Ureter (tissue), 1 donor: ENCODE results near the gene PRPF40A. TPM values are rescaled to one million over a fixed set of nuclear protein-coding genes. Genes with fewer than 3 reads are reported as not detected.

Experiments used
- DNase-seq: peaks from one replicate; pipeline ENCODE4 v3.0.0-alpha.2; 2020; ENCODE audit warnings: low spot score
- total RNA-seq: library from RNA; stranded (reverse); gene quantifications from one replicate; pipeline ENCODE4 v1.2.4, GENCODE V29; 2023
- donor health status: DM: yes; HTN: yes; CAD: no.

The PRPF40A gene
- total RNA-seq, 1 donor from 2014 or later, result 111 TPM

- no peak for DNase-seq
These were observed 97.1 kb downstream of the PRPF40A start for GRCh38 chr2:152620208-152620607.

GRCh38 chr2:152618193-152618564, 99.1 kb downstream of the PRPF40A start:
- no peak for DNase-seq

- DNase-seq, result no peak
These were observed 99.6 kb downstream of the PRPF40A start for GRCh38 chr2:152617456-152618192.

GRCh38 chr2:152615177-152615576, 102.1 kb downstream of the PRPF40A start:
- no peak for DNase-seq

DNA sequence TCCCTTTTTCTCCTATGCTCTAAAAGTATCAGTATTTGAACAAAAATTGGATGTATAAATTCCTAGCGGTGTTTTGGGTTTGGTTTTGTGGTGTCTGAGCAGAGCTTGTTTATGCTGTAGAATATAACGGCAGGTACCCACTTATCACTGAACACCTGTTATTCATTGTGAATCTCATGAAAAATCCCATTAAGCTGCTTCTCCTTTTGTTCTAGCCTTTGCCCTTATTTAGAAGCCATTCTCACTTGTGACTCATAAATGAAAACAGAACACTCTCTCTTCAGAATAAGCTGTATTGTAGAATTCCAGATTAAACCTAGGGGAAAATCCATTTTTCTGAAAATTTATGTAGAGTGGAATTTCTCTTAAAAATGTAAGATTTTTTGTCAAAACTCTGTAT, 104.0 kb downstream of the PRPF40A start:
- no peak for DNase-seq

DNA sequence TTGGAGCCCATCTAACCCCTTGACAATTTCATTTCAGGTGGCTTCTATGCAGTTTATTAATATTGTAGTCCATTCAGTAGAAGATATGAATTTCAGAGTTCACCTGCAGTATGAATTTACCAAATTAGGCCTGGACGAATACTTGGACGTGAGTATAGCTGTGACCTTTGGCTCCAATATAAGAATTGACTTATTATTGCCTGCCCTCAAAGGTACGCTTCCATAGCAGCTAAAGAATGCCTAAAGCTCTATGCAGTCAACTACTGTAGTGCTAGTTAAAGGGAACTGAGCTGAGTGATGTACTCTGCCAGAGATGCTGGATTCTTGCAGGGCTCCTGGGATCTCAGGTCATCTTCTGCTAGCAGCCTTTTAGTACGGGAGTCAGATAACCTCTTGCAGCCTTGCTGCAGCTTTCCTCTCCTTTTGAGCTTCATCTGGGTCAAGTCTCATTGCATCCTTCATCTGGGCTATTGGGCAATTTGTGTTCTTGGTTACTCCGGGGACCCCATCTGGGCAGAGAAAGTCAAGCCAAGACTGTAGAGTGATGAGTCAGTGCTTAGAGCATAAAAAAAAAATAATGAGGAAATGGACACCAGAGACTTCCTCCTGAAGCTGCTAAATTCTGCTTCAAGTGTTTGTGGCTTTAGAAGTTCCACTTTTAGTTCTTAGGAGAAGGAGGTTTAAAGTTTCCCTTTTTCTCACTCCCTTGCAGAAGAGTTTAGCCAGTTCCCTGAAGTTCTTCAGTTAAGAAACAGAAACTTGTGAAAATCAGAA, 105.6 kb downstream of the PRPF40A start:
- peak; percentile 48 for DNase-seq

DNA sequence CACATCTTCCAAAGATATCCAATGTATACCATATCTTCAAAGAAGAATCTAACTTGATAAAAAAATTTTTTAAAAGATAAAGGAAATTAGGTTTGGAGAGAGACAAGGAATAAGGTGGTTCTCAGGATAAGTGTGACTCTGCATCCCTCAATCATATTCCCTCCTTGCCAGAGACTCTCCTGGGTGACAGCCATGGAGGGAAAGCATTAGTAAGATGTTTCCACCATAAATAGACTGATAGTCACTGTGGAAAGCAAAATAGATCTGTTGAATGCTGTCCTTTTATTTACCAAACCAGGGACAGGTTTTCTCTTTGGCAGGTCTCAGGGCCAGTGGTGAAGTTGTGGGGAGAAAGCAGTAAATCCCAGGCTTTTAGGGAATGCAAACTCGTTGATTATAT, 107.6 kb downstream of the PRPF40A start:
- DNase-seq, result no peak

DNA sequence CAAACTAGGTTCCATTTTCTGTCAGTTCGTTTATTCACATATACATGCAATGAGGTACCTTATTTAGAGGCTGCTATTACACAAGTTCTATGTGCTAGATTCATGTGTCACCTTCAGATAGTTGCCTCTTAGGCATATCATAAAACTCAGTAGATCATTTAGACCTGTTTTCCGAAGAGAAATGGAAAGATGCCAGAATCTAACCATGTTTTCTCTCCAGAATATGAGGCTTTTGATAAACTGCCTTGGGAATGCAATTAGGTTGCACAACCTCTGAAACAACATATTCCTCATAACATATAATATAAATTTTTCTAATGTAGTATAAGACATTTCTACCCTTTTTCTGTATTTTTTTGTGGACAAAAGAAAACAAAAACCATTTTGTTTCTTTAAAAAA, 108.1 kb downstream of the PRPF40A start:
- DNase-seq, result no peak

DNA sequence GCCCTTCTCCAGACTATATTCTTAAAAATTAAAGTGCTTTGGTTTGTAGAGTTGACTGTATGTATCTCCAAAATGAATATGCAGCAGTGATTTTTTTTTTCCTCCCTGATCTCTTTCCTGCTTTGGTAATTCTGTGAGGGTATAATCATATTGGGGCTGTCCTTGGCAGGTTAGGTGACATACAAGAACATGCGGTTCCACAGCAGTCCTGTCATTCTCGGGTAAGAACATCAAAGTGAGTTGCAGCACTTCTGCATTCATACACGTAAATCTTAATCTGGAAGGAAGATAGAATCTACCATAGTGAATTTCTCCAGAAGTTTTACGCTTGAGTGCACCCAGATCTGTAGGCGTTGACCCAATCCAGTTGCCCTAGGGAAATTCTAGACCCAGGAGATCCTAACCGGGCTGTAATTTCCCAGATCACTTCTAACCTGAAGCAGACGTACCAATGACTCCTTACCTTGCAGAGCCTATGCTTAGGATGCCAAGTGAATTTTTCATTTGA, 109.4 kb downstream of the PRPF40A start:
- no peak for DNase-seq

- no peak for DNase-seq
These were observed 110.3 kb downstream of the PRPF40A start for GRCh38 chr2:152606941-152607340.

DNA sequence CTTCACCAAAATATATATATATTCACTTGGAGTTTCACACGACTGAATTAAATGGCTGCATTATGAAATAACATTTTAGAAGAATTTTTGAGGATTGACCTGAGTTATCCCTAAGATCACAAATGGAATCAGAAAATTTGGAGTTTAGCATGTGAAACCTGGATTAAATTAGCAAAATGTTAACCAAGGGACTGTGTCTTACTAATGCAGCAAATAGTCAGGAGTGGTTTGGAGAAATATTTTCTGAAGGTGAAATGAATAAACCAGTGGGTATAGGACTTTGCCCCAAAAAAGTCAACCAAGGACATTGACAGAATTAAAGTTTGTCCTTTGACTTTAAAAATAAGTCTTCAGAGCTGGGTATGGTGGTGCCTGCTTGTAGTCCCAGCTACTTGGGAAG, 111.2 kb downstream of the PRPF40A start:
- no peak for DNase-seq

GRCh38 chr2:152603166-152603565, 114.1 kb downstream of the PRPF40A start:
- DNase-seq, result no peak

- DNase-seq, result no peak
These were observed 114.5 kb downstream of the PRPF40A start for GRCh38 chr2:152602750-152603149.

Other genes starting within 250 kb of the PRPF40A start
- 19.1 TPM for gene ARL6IP6, start 1.2 kb upstream of the PRPF40A start, total RNA-seq